Measurements from ENCODE around the gene C20orf173.
"Not testable (repeated sequence)": the region's sequence is repeated elsewhere in the genome, so short reads cannot be mapped to it uniquely, and the experiment has no call there.

Gene C20orf173, protein sequence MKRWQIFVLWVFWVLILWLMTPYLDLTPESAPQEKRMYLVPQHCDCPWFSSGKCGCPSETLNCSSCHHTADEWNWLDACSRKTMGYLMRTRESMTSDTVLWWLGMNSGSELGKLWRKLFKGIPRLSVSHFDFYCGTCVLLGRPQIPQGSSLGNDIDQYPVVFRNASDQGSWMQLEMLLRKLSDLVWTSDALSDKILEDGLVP

DNA sequence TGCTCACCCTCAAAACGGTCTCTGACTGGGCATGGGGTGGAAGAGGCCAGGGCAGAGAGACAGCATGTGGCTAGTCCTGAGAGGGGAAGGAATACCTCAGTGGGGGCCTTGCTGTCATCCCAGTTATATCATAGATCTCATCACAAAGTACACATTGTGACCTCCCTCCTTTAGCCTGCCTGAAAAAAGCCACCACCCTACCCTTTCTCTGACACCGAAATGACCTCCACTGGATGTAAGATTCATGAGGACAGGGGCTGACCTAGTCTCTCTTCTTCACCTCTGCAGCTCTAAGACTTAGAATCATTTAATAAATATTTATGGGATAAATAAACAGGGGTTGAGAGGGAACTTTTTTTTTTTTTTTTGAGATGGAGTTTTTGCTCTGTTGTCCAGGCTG is at the start of gene C20orf173:
Gene C20orf173, minus strand, starts transcription at position 101 of the 400 bp plus-strand sequence. CDS start 279 bp downstream, outside the sequence.
- DNase-seq = no peak

DNA sequence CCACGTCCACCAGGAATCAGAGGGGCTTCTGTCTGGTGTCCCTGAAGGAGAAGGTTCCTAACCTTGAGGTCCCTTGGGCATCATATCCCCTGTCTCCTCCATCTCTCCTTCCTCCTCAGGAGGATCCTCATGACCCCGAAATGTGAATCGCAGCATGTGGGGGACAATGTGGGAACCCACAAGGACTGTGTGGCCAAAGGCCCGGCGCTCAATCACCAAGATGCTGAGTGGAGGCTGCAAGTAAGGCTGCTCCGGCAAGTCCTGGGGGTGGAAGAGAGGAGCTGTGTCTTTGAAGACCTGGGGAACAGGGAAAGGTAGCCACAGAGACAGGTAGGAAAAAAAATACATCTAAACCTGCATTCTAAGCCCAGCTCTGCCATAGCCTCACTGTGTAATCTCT is 49.7 kb upstream of the C20orf173 start:
- no peak for DNase-seq

DNA sequence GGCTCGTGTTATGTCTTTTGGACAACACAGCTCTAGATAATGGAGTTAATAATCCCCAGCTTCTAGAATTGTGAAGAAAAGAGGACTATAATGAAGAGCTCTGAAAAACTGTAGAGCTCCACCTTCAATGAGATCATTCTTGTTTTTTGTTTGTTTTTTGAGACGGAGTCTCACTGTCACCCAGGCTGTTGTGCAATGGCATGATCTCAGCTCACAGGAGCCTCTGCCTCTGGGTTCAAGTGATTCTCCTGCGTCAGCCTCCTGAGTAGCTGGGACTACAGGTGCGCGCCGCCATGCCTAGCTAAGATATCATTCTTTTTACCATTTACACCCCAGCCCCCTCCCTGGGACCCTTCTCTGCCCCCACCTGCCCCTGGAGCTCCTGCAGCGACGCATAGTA is 49.0 kb upstream of the C20orf173 start:
- no peak for DNase-seq

DNA sequence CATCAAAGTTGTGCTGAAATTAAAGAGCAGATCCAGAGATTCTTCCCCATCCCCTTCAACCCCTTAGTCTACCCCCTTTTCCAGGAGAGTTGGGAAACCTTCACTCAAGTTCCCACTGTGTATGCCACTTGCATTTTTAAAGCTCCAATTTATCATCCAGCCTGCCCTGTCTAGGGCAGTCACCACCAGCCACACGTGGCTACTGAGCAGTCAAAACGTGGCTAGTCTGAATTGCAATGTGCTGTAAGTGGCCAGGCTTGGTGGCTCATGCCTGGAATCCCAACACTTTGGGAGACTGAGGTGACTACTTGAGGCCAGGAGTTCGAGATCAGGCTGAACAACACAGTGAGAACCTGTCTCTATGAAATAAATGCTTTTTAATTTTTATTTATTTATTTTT is 47.4 kb upstream of the C20orf173 start:
- no peak for DNase-seq

DNA sequence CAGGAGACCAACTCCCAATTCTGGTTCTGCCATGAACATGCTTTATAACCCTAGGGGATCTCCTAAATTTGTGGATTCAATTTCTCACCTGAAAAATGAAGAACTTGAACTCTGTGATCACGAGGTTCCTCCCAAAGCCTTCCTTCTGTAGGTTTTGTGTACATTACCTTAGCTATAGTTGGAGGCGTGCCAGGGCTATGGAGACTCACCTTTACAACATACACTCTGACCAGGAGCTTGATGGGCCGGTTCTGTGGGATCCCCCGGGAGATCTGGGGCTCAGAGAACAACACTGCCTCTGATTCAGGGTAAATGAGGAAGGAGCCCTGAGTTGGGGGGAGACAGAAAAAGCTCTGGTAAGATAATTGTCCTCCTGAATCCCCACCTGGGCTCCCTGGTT is 46.5 kb upstream of the C20orf173 start:
- no peak for DNase-seq

DNA sequence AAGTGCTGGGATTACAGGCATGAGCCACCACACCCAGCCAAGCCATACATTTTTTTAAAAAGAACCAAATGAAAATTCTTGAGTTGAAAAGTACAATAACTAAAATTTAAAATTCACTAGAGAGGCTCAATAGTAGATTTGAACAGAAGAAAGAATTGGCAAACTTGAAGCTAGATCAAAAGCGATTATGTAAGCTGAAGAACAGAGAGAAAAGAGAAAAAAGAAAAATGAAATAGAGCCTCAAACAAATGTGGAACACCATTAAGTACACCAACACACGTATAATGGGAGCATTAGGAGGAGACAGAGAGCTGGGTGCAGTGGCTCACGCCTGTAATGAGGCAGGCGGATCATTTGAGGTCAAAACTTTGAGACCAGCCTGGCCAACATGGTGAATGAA is 43.4 kb upstream of the C20orf173 start:
- no peak for DNase-seq

DNA sequence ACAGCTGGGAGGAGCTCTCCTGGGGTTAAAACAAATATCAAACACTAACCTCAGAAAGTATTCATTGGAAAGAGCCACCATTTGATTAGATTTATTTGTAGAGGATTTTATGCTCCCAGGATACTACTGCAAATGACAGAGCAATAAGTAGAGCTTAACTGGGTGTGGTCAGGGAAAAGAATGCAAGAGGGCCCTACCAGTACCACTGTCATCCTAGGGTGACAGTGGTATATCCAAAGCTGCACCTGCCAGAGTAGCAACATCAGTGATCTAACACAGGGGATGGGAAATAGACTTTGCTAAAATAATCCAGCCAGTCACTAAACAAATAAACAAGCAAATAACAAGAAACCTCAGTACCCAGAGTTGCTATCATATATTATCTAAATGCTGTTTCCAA is 42.1 kb upstream of the C20orf173 start:
- DNase-seq = no peak

DNA sequence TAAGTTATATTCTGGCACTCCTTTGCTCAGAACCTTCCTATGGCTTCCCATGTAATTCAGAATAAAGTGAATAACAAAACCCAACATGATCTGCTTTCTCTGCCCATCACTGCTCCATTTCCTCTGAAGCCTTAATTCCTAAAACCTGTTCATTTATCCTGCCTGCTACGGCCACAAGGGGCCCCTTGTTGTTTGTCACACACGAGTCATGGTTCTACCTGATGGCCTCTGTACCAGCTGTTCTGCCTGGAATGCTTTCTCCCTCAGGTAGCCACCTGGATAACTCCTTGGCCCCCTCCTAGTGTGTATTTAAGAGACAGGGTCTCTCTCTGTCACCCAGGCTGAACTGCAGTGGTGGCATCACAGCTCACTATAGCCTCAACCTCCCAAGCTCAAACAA is 39.2 kb upstream of the C20orf173 start:
- no peak for DNase-seq

DNA sequence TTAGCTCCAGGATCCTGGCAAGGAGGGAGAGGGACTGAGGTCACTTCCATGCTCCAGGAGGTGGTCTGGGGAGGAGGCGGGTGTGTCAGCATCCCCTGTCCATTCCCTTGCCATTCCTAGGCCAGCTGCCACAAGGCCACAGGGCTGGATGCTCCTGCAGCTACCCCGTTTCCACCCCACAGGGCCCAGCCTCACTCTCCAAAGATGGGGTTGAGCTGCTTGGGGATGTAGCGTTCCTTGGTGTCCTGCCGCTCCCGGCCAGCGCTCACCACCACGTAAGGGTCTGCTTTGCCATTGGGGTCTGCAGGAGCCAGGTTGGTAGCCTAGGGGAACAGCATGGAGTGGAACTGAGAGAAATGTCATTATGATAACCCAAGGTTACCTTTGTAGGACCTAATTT is 35.5 kb upstream of the C20orf173 start:
- no peak for DNase-seq

DNA sequence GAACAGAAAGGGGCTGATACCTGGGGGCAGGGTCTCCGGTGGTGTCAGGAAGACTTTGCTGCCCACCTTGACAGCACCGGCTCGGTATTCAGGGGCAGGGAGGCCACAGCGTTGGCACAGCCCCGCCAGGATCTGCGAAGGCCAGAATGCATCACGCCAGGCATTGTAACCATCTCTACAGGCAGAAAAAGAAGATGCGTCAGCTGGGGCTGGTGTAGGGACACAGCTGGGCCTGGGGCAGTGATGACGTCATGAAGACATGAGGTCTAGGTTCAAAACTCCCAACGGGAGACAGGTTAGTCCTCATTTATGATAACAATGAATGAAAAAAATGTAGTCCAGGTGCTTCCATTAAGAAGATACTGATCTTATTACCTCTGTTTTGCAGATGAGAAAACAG is 34.4 kb upstream of the C20orf173 start:
- DNase-seq = no peak

DNA sequence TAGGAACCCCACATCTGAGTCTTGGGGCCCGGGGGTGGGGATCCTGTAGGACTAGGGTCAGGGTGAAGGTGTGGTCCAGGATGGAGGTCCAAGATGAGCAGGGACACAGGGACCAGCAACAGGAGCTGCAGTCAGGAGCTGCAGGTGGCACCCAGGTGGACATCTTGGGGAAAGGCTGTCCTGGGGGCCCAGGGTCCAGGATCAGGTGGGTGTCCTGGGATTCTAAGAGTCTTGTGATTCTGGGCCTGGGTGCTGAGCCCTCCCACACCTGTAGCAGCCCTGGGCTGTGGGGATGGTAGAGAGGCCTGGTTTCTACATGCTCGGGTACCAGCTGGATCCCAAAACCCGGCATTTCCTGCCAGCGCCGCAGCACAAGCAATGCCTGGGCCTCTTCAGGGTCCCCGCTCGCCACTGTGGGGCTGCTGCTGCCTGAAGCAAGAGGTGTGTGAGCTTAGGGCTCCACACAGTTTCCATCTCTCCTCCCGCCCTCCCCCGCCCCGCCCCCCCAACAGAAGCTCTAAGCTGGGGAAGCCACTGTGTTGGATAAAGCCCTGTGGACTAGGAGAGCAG is 33.2 kb upstream of the C20orf173 start:
- DNase-seq = no peak

DNA sequence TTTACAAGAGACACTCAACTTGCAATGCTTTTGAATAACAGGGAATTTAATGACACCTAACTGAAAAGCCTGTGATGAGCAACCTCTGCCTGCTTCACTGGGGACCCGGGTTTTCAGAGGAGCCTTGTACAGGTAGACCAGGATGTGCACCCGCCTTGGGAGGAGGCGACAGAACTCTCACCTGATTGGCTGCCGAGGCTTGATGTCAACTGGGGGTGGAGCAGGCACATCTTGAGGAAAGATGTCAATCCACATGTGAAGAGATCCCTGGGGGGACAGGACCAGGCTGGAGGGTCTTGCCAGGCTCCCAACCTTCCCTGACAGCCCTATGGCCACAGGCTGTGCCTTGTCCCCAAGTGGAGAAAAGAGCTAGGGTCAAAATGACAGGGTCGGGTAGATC is 32.2 kb upstream of the C20orf173 start:
- DNase-seq = no peak

DNA sequence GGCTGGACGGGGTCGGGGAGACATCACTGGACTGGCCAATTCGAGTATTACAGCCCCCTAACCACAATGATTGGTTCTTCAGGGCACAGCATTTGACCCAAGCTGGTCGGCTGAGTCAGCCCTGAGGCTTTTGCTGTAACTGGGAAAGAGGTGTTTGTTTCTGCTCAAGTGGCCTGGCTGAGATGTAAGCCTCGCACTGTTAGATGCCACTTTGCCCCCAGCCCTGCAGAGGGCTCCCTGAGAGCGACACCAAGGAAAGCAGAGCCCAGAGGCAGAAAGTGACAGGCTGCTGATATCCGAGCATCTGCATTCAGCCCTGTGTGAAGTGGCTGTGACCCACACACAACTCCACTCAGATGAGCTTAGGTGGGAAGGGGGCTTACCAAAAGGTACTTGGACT is 31.8 kb upstream of the C20orf173 start:
- peak; percentile 92 for DNase-seq

DNA sequence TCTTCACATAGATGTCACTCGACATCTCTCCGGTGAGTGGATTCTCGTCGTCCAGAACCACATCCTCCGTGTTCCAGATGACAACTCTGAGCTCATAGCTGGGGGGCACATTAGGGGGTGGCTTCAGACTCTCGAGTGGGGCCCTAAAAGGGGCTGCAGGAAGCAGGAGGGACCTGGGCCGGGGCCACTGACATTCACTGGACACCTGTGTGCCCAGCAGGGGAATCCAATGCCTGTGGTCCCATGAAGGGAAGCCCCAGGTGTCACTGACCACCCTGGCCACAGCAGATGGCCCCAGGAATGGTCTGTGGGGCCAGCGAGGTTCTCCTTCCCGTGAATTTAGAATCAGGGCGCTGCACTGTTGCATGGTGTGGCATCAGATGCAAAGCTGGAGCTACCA is 31.1 kb upstream of the C20orf173 start:
- DNase-seq = no peak

DNA sequence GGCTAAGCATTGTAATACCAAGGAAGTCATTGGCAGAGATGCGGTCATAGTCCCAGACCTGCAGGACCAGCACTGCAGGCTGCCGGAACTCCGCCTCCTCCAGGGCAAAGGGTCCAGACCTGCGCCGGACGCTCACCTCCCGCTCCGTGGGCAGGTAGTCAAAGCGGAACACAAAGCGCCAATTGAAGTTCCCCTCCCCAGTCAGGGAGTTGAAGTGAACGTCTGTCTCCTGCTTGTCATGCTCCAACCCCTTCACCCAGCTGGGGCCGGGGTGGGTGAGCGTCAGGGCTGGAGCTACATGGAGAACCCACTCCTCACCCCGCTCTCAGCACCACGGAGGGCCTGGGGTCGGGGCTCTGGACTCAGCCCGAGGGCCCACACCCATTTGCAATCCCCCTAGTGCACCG is 30.7 kb upstream of the C20orf173 start:
- peak; percentile 77 for DNase-seq

DNA sequence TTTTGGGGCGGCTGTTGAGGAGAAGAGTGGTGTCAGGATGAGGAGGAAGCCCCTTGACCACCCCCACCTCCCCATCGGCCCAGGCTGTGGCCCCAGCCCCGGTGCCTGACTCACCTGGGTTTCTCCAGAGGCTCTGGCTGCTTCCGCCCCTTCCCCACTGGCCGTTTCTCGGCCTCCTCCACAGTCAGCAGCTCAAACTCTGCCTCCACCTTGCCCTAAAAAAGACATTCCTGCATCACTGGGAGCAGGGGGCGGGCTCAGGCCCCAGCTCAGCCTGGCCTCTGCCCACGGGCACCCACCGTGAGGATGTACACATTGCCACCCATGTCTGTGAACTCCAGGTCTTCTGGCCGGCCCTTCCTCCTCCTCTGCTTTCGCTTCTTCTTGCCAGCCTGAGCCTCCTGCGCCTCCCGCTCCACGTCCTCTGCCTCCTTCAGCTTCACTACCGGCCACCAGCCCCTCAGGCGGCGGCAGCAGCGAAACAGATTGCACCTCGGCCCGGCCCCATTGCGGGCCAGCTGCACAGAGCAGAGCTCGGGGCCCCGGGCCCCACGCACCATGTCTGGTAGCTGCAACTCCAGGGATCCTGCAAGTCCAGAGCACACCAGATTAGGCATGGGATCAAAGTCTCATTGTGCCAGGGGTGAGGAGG is 29.7 kb upstream of the C20orf173 start:
- DNase-seq = no peak

DNA sequence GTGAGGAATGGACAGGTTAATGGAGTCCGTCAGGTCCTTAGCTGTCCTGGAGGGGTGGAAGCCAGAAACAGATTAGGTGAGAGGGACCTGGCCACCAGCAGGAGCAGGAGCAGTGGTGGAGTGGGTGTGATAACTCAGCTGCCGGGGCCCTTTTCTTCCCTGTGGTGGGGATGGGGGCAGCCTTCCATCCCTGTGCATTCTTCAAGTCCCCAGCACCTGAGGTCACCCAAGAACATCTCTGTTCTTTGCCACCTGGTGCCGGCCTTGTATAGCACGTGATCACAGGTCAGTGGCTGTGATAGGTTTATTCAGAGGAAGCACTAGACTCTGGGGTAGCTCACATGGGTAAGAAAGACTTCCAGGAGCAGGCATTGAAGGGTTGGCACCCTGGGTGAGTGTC is 29.0 kb upstream of the C20orf173 start:
- DNase-seq = no peak

DNA sequence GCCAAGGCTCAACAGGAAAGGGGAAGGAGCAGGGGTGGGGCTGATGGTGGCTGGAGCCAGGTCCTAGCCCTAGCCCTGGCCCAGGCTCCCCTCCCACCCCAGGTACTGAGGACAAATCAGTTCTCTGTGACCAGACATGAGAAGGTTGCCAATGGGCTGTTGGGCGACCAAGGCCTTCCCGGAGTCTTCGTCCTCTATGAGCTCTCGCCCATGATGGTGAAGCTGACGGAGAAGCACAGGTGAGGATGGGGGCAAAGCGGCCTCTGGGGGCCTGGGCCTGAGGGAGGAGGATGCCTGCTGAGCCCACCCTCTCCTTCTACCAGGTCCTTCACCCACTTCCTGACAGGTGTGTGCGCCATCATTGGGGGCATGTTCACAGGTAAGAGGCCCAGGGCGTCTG is 27.4 kb upstream of the C20orf173 start:
- no peak for DNase-seq

DNA sequence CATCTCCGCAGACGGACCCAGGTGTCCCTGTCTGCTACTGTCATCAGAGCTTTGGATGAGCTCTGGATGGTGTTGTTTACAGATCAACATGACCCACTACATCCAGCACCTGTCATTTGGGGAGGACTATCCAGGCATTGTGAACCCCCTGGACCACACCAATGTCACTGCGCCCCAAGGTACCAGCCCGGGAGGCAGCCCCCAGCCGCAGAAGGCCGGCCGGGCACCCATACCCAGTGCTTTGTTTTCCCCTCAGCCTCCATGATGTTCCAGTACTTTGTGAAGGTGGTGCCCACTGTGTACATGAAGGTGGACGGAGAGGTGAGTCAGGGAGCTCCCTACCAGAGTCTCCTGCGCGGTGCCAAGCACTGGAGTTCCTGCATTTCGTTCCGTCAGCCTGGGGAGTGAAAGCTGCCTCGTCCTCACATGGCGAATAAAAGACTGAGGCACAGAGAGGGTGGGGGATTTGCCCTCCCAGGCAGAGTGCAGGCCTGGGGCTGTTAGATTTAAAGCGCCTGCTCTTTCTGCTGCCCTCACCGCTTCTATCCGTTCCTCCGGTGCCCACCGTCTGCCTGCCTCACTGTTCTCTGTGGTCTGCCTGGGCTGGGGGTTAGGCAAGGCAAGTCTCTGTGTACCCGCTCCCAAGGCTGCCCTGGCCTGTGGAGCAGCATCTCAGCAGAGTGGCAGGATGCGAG is 26.6 kb upstream of the C20orf173 start:
- DNase-seq = no peak

DNA sequence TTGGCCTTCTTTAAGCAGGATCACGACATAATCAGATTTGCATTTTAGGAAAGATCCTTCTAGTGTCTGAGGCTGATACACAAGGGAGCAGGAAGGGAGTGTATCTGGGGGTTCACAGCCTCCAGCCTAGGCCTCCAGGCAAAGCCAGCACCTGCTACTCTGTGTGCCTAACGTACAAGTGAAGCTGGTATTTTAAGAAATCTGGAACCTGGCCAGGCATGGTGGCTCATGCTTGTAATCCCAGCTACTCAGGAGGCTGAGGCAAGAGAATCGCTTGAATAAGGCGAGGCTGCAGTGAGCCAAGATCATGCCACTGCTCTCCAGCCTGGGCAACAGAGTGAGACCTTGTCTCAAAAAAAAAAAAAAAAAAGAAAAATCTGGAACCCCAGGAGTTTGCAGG is 26.0 kb upstream of the C20orf173 start:
- DNase-seq = not testable (repeated sequence)

DNA sequence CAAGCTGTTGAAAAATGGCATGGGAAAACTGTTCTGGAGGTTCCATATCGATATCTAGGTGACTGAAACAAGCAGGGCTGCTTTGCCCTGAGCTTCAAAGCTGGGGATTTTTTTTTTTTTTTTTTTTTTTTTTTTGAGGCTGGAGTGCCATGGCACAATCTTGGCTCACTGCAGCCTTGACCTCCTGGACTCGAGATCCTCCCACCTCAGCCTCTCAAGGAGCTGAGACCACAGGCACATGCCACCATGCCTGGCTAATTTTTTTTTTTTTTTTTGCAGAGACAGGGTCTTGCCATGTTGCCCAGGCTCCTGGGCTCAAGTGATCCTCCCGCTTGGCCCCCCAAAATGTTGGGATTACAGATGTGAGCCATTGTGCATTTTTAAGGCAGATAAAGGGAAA is 23.5 kb upstream of the C20orf173 start:
- no peak for DNase-seq

DNA sequence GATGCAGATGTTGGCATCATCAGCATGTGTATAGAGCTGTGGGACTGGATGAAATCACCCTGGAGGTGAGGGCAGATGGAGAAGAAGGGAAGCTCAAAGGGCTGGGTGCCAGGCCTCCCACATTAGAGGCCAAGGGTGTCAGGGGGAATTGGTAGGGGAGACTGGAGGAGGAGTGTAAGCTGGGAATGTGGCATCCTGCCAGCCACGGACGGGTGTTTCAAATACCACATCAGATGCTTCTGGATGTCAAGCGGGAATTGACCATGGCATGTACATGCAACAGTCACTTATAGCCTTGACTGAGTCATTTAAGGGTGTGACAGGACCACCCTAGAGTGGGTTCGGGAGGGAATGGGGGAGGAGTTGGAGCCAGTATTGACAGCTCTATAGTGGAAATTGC is 22.1 kb upstream of the C20orf173 start:
- no peak for DNase-seq

DNA sequence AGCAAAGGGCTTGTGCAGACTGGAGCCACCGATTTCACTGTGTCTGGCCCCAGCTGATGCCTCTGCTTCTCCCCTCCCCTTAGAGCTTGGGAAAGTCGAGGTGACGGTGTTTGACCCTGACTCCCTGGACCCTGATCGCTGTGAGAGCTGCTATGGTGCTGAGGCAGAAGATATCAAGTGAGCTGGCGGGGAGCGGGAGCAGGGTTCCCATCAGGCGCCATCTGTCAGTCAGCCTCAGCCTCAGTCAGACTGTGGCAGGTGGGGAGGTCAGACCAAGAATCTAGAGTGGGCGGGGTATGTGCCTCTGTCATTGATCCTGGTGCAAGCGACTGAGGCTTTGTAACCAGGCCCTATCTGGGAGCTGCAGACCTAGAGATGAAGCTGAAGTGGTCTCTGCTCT is 17.9 kb upstream of the C20orf173 start:
- no peak for DNase-seq

DNA sequence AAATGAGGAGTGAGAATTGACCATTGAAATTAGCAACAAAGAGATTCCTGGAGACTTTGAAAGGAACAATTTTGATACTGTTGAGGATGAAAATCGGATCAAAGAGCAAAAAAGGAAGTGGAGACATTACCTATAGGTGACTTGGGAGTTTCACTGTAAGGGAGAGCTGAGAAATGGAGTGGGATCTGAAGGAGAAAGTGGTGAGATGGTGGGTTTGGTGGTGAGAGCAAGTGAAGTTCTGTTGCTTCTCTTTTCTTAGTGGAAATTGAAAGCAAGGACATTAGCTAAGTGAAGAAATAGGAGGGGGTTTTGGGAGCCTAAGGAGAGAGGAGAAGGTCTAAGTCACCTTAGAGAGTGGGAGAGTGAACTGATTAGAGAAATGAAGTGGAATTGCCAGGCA is 16.7 kb upstream of the C20orf173 start:
- no peak for DNase-seq

Measured in islet precursor cell (in vitro differentiated cells).